ENCODE data around the gene TMEM59L.

DNA sequence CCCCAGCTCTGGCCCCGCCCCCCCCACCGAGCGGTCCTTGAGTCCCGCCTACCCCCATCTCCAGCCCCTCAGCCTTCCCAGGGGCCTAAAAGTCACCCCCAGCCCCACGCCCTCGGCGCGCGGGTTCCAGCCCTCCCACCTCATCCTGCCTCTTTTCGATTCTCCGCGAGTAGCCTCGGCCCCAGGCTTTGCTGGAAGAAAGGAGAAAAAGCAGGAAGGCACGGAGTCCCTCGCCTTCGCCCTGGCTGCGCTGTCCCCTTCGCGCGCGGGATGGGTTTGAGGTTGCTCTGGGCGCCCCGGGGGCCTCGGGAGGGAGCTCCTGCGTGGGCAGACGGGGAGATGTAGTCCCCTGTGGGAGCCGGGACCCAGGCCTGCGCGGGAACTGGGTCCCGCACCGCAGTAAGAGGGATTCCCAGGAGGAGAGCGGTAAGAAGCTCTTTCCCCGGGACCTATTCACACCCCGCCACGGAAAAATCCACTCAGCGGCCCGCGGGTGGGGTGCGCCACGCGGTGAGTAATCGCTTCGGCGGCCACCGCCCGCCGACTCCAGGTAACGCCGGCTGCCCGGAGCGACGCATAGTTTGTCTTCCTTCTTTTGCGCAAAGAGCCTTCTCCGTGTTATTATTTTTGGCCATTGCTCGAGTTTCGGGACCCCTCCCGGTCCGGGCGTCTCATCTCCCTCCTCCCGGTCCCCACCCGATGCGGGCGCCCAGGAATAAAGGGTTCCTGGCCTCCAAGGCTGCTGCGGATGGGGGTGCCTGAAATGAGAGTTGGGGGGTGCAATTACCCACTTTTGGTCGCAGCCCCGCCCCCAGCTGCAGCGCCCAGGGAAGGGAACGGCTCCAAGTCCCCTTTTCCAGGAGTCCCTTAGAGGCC is 5.2 kb upstream of the TMEM59L start:
- no peak for TF ChIP-seq RAD21 (CRISPR knock-in tag; conservative IDR thresholded peaks at IDR 0.05 in 1 of 2, IDR thresholded peaks at IDR 0.05 in 1 of 2)
- TF ChIP-seq RAD51 (IDR thresholded peaks at IDR 0.05; ENCODE audit: borderline replicate concordance, low read depth) = no peak
